K562 (cell line): ENCODE measurements around the gene FAM83F. TPM values are rescaled to one million over a fixed set of nuclear protein-coding genes. Genes with fewer than 3 reads are reported as not detected.

Source experiments
- ADNP ChIP-seq: fragments of 200-800 bp; sonication (Bioruptor generic); IDR thresholded peaks from 2 replicates; pipeline ENCODE4 v1.6.1; 2016; ENCODE audit warnings: missing genetic modification characterization, missing compliant biosample characterization
- AFF1 ChIP-seq, 2 experiments: fragments of 450-650 bp; IDR thresholded peaks; 2 replicates each; pipeline ENCODE4 v1.6.1; 2018; ENCODE audit warnings: mild to moderate bottlenecking in 2 of 2, low read depth in 1 of 2; ENCODE audit not compliant: partially characterized antibody in 2 of 2
- ASH1L ChIP-seq: fragments of 450-650 bp; IDR thresholded peaks from 2 replicates; pipeline ENCODE4 v1.6.1; 2018; ENCODE audit warnings: borderline replicate concordance, mild to moderate bottlenecking, low read depth; ENCODE audit not compliant: partially characterized antibody
- DIDO1 ChIP-seq: fragments of 450-650 bp; IDR thresholded peaks from 2 replicates; pipeline ENCODE4 v1.6.1; 2016; ENCODE audit warnings: low read depth, missing biosample characterization, missing genetic modification characterization
- ELF1 ChIP-seq: fragments of 200-800 bp; sonication (Bioruptor generic); IDR thresholded peaks from 2 replicates; pipeline ENCODE4 v1.6.1; 2016; ENCODE audit warnings: missing genetic modification characterization, missing compliant biosample characterization
- EZH2 ChIP-seq: IDR thresholded peaks from 2 replicates; pipeline ENCODE4 v1.6.1; 2012; ENCODE audit warnings: low read depth, mild to moderate bottlenecking, inconsistent platforms, low read length, borderline replicate concordance
- HDAC1 ChIP-seq, 2 experiments: fragments of 450-650 bp; IDR thresholded peaks; 2 replicates each; pipeline ENCODE4 v1.6.1; 2016 to 2017; ENCODE audit warnings: inconsistent platforms in 1 of 2, mild to moderate bottlenecking in 1 of 2, moderate library complexity in 1 of 2
- MCM5 ChIP-seq: fragments of 450-650 bp; IDR thresholded peaks from 2 replicates; pipeline ENCODE4 v1.6.1; 2016; ENCODE audit warnings: low read depth
- NCOR1 ChIP-seq: fragments of 450-650 bp; IDR thresholded peaks from 2 replicates; pipeline ENCODE4 v1.6.1; 2016; ENCODE audit warnings: mild to moderate bottlenecking, moderate library complexity
- NR1H2 ChIP-seq: sonication (generic); formaldehyde crosslinking; IDR thresholded peaks from 2 replicates; pipeline ENCODE4 v1.4.0; 2020; ENCODE audit warnings: mild to moderate bottlenecking, missing genetic modification reagents
- PHF20 ChIP-seq: fragments of 450-650 bp; IDR thresholded peaks from 2 replicates; pipeline ENCODE4 v1.6.1; 2018; ENCODE audit not compliant: partially characterized antibody
- RAD51 ChIP-seq: fragments of 450-650 bp; IDR thresholded peaks from 2 replicates; pipeline ENCODE4 v1.7.1; 2016; ENCODE audit warnings: low read depth, mild to moderate bottlenecking, borderline replicate concordance
- RBM17 ChIP-seq: fragments of 200-400 bp; formaldehyde crosslinking; IDR thresholded peaks from 2 replicates; pipeline ENCODE4 v1.6.1; 2017; ENCODE audit warnings: low read depth, mild to moderate bottlenecking, low read length, borderline replicate concordance
- RUNX1 ChIP-seq: sonication (generic); IDR thresholded peaks from 2 replicates; pipeline ENCODE4 v1.6.1; 2016; ENCODE audit warnings: antibody characterized with exemption, low read depth
- SOX6 ChIP-seq: fragments of 450-650 bp; IDR thresholded peaks from 2 replicates; pipeline ENCODE4 v1.6.1; 2014; ENCODE audit warnings: mild to moderate bottlenecking
- TAF1 ChIP-seq: IDR thresholded peaks from 2 replicates; pipeline ENCODE4 v1.6.1; 2011; ENCODE audit warnings: mild to moderate bottlenecking, low read length, moderate library complexity; ENCODE audit not compliant: insufficient read depth, control insufficient read depth, severe bottlenecking; ENCODE audit errors: extremely low read depth
- THAP12 ChIP-seq: fragments of 250-450 bp; sonication (Bioruptor Pico); IDR thresholded peaks from 2 replicates; pipeline ENCODE4 v1.9.0; 2021; ENCODE audit warnings: mild to moderate bottlenecking, inconsistent platforms
- ZNF584 ChIP-seq: fragments of 200-800 bp; sonication (Bioruptor generic); IDR thresholded peaks from 2 replicates; pipeline ENCODE4 v1.6.1; 2016; ENCODE audit warnings: low read depth, mild to moderate bottlenecking, missing genetic modification characterization, missing compliant biosample characterization
- ZNF785 ChIP-seq: fragments of 250-450 bp; sonication (Bioruptor Pico); IDR thresholded peaks from 2 replicates; pipeline ENCODE4 v1.4.0; 2020; ENCODE audit warnings: mild to moderate bottlenecking
- polyA plus RNA-seq, 8 experiments: library from polyadenylated mRNA; depleted of rRNA in 4 of 8; stranded (reverse) in 5 of 8; unstranded in 3 of 8; fragments of >200 nt; fragmentation: Nextera tagmentation in 2 of 8; fragmentation: Illumina TruSeq in 1 of 8; extraction: Ambion mirVana in 2 of 8; extraction: Trizol in 1 of 8; gene quantifications; 2 replicates each; pipeline versions ENCODE4 v1.2.1 to v1.2.3, GENCODE V29; 2011 to 2014; ENCODE audit warnings: inconsistent platforms in 1 of 8, missing spikeins in 1 of 8
- total RNA-seq, 7 experiments: library from RNA; depleted of rRNA in 6 of 7; stranded (reverse); fragments of >200 nt in 6 of 7; fragmentation: Illumina TruSeq in 2 of 7; extraction: Trizol in 2 of 7; gene quantifications; 2 replicates each; pipeline versions ENCODE4 v1.2.1 to v1.2.3, GENCODE V29; 2011 to 2021; ENCODE audit warnings: low replicate concordance in 1 of 7
- TF ChIP-seq, protein P1 (sequence below): sonication (generic); formaldehyde crosslinking; IDR thresholded peaks from 2 replicates; pipeline ENCODE4 v1.8.1; 2023; ENCODE audit warnings: mild to moderate bottlenecking, missing genetic modification reagents

Gene FAM83F
- total and polyA plus RNA-seq, 9 of the 15 experiments (the other 6 are each of a cell fraction or from before 2014, with no cell fraction given): under 0.01 to 0.13 (median 0.04) TPM; not detected in 1

DNA sequence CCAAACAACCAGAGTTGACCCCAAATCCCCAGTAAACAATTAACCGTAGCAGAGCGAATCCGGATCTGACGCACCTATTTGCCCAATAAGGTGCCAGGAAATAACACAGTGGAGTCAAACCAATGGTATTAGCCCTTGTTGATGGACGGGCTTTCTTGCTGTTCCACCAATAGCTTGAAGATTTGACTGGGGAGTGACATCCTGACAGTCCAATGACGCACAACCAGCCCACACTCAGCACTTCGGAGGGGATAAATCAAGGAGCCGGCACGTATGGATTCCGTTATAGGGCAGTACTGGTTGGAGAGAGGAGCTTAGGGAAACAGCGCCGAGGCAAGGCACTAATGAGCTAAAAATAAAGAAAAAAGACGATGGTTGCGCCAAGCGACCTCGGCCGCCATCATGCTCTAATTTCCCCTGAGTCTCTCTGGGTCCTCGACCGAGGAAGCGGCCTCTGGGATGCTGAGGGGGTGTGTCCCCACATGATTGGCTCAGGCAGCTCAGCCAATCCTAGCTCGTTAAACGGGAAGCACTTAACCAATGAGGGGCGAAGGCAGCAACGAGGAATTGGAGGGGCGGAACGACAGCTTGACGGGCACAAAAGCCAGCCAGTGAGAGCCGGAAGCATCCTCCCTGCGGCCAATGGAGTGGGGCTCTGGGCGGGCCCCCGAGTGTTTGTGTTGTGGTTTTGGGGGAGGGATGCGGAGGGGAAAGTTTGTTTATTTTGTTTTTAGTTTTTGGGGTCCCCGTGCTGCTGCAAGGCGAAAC, 49.5 kb downstream of the FAM83F start (continued):
- peak; percentile 40; the same call in 1 of the 2 replicates for TF ChIP-seq DIDO1 (tag)
- no peak for TF ChIP-seq MCM5
- no peak for TF ChIP-seq ZNF785 (CRISPR knock-in tag)
- no peak for TF ChIP-seq SOX6
- peak; percentile 59; the same call in 1 of the 2 replicates for TF ChIP-seq THAP12
- no peak for TF ChIP-seq EZH2
- no peak for TF ChIP-seq RBM17
- peak; percentile 83 for TF ChIP-seq TAF1
- TF ChIP-seq NCOR1: no peak
- no peak for TF ChIP-seq NR1H2
- TF ChIP-seq PHF20: no peak
- no peak for TF ChIP-seq ADNP
- TF ChIP-seq ASH1L: peak; percentile 97
- no peak for TF ChIP-seq AFF1 (IDR thresholded peaks at IDR 0.05; ENCODE audit: low read depth in 1 of 2, partially characterized antibody in 2 of 2)
- TF ChIP-seq HDAC1 (IDR thresholded peaks at IDR 0.05): no peak
- TF ChIP-seq, protein P1, sequence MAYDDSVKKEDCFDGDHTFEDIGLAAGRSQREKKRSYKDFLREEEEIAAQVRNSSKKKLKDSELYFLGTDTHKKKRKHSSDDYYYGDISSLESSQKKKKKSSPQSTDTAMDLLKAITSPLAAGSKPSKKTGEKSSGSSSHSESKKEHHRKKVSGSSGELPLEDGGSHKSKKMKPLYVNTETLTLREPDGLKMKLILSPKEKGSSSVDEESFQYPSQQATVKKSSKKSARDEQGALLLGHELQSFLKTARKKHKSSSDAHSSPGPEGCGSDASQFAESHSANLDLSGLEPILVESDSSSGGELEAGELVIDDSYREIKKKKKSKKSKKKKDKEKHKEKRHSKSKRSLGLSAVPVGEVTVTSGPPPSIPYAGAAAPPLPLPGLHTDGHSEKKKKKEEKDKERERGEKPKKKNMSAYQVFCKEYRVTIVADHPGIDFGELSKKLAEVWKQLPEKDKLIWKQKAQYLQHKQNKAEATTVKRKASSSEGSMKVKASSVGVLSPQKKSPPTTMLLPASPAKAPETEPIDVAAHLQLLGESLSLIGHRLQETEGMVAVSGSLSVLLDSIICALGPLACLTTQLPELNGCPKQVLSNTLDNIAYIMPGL: no peak
- TF ChIP-seq ZNF584 (CRISPR knock-in tag): no peak
- no peak for TF ChIP-seq RUNX1
- peak; percentile 54; the same call in 1 of the 2 replicates for TF ChIP-seq ELF1 (tag)
- no peak for TF ChIP-seq RAD51
